NCI-H510A treated with DMSO at 0.1 percent for 48 hours (cell line): ENCODE results near the gene DDB1.

Experiments
- DNase-seq: peaks from one replicate; lab custom pipeline; 2025; lab: John Stamatoyannopoulos, UW

Gene DDB1

DNA sequence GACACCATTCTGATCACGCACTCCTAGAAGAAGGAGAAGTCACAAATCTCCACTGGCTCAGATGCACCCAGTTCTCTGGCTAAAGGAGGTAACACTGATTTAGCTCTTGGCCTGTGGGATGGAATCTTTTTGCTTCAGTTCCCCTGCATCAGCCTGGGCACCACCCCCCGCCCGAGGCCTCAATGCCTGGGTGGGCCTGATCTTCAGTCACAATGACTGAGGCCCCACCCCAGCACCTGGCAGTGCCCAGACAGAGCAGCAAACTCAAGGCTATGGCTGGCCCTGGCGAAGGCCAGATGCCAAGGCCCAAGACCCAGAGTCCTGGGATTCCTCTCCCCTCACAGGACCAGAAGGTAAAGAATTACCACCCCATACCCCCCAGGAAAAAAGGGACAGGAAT is 23.8 kb upstream of the DDB1 start:
- DNase-seq = no peak

DNA sequence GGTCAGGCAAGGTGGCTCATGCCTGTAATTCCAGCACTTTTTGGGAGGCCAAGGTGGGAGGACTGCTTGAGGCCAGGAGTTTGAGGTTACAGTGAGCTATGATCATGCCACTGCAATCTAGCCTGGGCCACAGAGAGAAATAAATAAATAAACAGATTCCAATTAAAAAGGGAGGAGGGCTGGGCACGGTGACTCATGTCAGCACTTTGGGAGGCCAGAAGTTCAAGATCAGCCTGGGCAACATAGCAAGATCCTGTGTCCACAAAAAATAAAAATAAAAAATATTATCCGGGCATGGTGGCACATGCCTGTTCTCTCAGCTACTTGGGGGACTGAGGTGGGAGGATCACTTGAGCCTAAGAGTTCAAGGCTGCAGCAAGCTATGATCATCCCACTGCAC is 21.3 kb upstream of the DDB1 start:
- DNase-seq = no peak

DNA sequence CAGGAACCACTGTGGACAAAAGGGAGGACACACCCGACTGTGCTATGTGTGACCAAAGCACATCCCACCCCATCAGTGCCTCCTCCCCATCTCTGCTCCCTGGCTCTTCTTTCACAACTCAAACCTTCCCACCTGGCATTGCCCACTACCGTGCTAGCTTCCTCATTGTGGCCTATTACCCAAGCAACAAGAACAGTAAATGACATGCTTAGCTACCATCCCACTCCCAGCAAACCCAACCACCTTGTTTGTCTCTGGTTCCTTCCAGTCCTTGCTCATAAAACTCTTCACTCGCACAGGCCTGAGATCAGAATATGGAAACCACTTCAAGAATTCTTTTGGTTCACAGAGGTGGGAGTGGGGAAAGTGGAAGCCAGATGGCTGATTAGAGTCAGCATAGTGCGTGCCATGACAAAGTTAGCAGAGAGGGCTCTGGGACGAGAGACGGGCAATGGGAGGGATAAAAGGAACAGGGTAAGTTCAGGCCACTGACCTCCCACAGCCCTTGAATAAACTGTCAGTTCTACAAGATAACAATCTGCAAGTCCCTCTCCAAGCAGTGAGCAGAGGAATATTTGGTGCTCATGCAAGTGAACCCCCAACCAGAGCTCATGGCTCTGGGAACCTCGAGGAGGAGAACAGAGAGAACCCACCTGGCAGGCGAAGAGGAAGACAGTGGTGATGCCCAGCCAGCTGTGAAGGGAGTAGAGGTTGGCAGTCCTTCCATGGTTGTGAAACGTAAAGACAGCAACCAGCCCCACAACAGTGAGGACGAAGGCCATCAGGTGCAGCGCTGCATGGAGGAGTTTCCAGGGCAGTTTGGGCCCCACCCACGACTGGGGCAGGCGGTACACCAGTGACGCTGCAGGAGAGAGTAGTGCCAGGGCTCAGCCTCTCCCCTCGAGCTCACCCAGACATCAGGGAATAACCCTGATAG is 20.5 kb upstream of the DDB1 start:
- DNase-seq = no peak

DNA sequence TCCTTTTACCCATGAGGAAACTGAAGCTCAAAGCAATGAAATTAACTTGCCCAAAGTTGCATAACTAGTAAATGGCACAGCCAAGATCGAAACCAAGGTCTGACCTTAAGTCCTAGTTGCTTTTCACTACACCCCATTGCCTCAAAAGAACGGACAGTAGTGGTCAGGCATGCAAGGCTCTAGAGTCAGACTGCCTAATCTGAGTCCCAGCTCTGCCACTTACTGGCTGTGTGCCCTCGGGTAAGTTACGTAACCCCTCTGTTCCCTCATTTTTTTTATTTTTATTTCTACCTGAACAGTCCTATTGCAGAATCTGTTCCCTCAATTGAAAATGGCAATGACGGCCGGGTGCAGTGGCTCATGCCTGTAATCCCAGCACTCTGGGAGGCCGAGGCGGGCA is 19.1 kb upstream of the DDB1 start:
- no peak for DNase-seq

DNA sequence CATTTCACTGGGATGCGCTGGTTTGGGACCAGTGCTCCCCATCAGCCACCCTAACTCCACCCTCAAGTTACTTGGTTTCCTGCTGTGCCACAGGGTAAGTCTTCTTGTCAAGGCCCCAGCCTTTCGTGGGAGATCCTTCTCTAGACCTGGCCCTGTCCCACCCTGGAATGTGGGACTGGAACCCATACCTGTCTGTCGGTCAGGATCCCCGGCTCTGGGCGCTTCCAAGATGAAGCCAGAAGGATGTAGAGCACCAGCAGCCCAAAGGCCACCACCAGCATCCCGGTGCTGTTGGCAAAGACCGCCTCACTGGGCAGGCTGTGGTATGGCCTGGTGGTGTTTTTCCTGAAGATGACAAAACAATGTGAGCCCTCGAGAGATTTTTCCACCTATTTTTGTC is 17.9 kb upstream of the DDB1 start:
- DNase-seq = no peak

DNA sequence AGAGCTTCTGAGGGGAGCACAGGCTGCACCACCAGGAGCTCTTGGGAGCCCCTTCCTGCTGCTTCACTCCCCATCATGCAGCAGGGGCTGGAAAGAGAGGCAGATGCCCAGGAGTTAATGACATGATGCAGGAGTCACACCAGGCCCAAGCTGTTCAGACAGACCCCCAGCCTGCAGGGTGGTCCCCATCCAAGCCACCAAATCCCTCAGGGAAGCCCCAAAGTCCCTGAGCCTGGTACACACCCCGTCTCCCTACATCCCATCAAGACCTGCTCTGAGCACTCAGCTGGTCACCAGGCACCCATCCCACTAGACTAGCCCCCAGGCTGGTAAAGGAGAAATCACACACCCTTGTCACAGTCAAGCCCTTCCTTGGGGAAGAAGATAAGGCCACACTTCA is 17.4 kb upstream of the DDB1 start:
- DNase-seq = no peak

DNA sequence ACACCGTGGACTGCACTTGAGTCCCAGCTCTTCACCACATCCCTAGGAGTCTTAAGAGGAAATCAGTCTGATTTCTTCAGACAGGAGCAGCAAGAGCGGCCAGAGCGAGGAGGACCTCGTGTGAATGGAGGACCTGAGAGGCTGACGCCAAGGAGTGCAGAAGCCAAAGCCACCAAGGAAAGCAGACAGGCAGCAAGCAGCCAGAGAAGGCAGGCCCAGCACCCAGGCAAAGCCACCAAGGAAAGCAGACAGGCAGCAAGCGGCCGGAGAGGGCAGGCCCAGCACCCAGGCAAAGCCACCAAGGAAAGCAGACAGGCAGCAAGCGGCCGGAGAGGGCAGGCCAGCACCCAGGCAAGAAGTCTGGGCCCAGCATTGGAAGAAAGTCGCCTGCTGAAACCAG is 17.0 kb upstream of the DDB1 start:
- no peak for DNase-seq

DNA sequence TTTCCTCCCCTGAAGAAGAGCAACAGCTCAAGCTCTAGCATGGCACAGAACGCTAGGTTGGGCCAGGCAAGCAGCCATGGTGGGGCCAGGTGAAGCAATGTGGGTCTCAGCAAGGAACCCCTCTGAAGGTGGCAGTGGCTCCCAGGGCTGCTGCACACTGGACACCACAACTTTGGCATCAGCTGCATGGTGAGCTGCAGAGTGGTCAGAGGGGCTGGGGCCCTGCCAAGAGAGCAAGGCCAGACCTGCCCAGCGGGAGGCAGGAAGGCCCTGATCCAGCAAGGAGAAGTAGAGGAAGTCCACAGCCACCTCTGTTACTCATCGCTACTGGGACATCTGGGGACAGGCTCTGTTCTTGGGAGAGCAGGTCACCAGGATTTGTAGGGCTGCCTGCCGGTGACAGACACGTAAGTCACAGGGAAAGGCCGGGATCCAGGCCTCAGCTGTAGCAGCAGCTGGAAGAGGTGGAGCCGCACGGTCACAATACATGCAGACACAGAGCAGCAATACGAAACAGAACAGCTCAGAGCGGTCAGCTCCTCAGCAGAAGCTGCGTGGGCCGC is 16.4 kb upstream of the DDB1 start:
- DNase-seq = no peak

DNA sequence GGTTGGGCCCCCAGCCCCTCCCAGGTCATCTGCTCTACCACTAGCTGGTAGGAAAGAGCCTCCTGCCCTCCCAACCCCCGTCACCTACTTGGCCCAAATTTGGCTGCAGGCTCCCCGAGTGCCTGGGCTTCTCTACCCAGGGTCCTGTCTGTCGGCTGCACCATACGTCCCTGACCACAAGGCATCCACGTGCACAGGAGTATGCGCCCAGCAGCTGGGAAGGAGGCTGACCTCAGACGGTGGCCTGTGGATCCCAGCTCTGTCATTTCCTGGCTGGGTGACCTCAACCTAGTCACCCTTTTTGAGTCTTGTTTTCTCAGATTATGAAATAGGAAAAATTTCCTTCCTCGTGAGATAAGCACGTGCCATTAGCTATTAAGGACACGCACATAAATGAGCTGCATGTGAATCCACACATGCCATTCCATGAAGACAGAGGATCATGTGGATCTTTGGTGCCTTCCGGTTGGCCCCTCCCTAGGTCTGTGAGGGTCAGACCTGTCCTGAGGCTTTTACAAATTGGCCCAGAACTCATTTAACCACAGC is 15.1 kb upstream of the DDB1 start:
- no peak for DNase-seq

DNA sequence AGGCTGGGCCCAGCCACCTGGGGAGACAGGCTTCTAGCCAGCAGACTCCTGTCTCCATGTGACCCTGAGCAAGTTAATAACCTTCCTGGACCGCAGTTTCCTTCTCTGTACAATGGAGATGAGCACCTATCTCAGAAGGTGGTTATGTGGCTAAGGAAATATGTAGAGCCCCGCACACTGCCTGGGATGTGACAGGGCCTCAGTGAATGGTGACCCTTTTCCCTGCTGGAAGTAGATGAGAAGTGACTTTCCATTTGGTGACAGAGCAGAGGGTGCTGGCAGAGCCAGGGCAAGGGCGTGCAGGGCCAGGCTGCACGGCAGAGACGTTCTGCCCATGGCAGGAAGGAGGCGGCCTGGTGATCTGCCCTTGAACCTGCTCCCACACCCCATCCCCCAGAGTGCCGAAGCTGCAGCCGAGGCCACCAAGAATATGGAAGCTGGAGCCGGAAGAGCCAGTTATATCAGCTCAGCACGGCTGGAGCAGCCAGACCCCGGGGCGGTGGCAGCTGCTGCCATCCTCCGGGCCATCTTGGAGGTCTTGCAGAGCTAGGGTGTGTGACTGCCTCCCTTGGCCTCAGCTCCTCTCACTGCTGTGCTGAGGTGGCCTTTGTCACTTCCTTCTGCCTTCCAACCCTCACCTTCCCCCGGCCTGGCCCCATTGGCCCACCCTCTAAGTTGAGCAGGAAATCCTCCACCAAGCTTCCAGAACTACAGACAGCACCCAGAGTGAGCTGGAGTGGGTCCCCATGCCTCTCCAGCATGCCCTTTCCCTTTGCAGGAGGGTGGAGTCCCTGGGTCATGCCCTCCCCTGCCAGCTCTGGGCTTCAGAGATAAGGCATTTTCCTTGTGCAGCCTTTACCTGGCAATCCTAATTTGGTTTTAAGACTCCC is 13.3 kb upstream of the DDB1 start:
- DNase-seq = no peak

DNA sequence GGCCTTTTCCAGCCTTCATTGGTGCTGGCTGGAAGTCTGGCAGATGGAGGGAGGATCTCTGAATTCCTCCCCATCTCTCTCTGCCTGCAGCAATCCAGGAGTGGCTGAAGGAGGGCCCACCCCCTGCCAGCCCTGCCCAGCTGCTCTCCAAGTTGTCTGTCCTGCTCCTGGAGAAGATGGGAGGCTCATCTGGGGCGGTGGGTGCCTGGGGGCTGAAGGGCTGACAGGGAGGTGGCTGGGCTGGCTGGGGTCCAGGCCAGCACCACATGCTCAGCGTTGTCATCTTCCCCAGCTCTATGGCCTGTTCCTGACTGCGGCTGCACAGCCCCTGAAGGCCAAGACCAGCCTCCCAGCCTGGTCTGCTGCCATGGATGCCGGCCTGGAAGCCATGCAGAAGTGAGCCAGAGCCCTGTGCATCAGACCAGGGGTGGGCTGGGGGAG is 12.3 kb upstream of the DDB1 start:
- no peak for DNase-seq

DNA sequence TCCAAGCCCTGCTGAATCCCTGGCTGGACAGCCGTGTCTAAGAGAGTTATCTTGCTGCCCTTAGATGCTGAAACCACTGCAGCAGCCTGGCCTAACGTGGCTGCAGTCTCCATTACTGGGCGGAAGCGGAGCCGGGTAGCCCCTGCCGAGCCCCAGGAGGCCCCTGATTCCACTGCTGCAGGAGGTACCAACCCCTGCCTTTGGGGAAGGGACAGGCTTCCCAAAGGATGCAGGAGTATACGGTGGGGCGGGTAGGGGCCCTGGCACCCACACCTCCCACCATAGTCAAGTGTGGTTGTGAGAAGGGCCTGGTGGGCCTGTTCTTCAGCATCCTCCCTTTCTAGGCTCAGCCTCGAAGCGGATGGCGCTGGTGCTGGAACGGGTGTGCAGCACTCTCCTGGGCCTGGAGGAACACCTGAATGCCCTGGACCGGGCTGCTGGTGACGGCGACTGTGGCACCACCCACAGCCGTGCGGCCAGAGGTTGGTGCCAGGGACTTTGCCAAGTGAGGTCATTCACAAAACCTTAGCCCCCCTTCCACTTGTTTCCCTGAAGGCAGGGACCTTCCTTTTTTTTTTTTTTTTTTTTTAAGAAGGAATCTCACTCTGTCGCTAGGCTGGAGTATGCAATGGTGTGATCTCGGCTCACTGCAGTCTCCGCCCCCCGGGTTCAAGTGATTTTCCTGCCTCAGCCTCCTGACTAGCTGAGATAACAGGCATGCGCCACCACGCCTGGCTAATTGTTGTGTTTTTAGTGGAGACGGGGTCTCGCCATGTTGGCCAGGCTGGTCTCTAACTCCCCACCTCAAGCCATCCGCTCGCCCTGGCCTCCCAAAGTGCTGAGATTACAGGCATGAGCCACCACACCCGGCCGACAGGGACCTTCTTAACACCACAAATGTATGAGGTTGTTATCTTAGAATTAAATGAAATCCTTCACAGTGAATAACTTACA is 11.2 kb upstream of the DDB1 start:
- DNase-seq = no peak

DNA sequence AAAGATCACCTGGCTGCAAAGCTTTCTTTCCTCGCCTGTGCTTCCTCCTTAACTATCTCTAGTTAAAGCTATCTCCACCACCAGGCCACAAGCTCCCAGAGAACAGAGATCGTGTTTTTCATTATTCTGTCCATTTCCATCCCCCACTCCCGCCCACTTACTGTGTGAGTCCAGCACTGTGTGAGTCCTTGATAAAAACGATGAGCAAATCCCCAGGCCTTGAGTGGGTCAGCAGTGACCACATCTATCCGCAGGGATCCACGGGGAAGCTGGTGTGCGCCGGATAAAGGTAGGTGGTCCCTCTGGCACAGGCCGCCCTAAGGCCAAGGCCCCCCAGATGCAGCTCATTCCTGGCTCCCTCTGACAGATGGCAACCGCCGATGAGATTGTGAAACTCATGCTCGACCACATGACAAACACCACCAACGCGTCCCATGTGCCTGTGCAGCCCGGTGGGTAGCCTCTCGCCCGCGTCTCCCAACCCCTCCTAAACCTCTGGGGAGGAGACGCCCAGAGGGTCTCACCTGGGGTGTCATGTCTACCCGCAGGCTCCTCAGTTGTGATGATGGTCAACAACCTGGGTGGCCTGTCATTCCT is 9.4 kb upstream of the DDB1 start:
- DNase-seq = no peak

DNA sequence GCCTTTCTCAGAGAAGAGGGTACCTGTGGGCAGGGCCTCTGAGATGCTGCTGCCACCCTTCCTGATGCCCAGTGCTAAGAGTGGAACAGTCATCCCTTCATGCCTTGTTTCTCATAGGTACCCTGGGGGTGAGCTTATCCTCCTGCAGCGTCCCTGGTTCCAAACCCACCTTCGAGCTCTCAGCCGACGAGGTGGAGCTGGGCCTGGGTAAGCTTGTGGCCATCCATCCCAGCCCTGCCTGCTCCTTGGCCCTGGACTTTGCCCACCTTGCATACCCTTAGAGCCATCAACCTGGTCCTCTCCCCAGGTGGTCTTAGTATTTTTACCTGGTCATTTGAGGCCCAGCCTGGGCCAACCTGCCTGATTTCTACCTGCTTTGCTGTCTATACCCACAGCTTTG is 8.8 kb upstream of the DDB1 start:
- no peak for DNase-seq

DNA sequence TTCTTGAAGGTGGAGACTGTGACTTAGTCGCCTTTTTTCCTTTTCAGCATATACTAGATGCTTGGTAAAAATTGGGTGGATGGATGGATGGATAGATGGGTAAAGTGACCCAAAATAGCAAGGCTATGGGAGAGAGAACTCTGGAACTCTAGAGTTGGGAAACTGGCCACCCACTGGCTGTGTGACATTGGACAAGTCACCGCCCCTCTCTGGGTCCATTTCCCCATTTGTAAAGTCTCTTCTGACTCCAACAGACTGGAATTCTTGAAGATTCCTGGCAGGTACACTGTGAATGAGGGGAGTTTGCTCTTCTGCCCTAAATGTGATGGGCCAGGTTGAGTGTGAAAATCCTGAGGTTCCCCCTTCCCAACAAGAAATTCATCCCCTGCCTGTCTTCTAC is 8.1 kb upstream of the DDB1 start:
- DNase-seq = no peak

DNA sequence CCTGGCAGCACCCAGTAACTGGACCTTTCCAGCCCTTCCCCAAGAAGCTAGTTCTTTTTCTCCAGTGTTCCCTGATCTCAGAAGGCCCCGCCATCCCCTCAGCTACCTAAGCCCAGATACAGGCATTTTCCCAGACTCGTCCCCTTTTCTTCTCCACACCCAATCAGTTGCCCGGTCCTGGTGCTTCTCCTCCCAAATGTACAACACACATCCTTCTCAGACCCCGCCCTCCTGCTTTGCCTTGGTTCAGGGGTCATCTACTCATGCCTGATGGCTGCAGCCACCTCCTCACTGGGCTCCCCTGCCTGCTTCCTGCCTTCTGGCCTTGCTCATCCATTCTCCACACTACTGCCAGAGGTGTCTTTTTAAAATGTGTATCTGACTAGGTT is 6.6 kb upstream of the DDB1 start:
- no peak for DNase-seq

DNA sequence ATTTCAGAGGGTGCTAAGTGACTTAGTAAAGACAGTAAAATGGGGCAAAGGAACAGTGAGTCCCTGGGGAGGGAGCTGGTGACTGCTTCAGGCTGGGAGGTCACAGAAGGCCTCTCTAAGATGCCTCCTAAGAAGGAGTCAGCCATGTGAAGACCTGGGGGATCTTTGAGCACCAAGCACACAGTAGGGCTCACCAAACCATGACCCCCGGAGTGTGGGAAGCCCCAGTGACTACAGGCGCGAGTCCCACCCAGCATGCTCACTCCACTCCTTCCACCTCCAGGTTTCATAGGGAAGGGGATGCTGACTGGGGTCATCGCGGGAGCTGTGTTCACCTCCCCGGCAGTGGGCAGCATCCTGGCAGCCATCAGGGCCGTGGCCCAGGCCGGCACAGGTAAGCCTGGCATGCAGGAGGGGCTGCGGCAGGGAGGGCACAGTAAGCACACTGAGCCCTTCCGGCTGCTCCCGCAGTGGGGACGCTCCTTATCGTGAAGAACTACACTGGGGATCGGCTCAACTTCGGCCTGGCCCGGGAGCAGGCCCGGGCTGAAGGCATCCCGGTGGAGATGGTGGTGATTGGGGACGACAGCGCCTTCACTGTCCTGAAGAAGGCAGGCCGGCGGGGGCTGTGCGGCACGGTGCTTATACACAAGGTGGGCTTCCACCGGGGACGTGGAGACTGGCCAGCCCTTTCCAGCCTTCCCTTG is 6.0 kb upstream of the DDB1 start:
- no peak for DNase-seq

DNA sequence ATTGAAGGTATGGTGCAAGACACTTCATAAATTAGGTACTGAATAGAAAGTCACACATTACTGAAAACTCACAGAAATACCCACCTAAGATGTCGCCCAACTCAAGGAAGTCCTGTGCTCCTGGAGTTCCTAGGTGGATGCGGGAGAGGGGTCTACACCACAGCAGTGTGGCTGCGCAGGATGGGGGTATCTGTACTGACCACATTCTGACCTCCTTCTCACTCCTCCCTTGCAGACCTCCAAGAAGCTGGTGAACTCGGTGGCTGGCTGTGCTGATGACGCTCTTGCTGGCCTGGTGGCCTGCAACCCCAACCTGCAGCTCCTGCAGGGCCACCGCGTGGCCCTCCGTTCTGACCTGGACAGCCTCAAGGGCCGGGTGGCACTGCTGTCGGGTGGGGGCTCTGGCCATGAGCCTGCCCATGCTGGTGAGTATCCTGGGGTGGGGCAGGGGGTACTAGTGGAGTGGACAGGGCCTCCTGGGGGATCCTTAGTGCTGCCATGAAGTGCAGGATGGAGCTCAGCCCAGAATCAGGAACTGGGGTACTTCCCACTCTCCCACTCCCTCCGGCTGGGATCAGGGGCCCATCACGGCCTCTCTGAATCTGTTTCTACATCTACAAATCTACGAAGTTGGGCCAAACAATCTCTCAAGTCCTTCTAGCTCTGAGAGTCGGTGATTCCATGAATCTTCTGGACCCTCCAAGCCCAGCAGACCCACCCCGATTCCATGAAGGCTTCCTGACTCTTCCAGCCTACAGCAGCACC is 5.0 kb upstream of the DDB1 start:
- no peak for DNase-seq

DNA sequence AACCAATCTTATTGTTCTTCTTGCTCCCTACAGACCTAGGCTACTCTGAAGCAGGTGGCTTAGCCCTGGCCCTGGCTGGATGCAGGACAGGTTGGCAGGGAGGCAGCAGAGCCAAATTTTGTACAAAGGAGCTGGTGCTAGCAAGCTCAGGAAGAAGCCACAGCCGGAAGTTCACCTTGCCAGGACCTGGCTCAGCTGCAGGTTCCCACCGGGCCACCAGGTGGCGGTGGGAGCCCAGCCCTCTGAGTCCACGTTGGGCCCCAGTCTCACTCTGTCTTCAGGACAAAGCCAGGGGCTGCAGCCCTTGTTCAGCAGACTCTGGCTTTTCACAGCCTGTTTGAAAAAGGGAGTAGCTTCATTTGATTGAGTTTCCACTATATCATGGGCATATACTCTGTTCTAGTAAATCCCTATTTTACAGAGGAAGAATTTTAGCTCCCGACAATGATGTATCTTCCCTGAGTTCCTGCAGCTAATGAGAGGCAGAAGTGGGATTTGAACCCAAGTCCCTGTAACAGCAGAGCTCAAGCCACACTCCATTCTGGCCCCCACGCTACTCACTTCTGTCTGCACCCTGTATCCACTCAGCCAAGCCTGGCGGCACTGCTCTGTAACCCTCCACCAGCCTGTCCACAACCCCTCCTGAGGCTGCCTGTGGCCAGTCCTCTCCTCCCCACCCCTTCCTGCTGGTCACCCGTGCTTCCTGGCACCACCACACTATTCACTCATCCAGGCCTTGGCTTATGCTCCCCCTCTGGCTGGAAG is 3.4 kb upstream of the DDB1 start:
- peak; percentile 86 for DNase-seq
